Activated naive CD4-positive, alpha-beta T cell treated with anti-CD3 and anti-CD28 coated beads, Interleukin-2, amount 10 ng/mL, durations not matched to agents 7 days and 5 days (primary cell): ENCODE data around the gene FLVCR1.

Source experiments
- CTCF ChIA-PET: fragments of 350-600 bp; sonication (Branson Sonifier 250); formaldehyde crosslinking; loops from one replicate; lab custom pipeline; 2021; ENCODE audit warnings: antibody characterized with exemption; lab: Charles Lee
- DNase-seq: peaks from one replicate; pipeline ENCODE4 v3.0.0-alpha.2; 2020
- H3K27ac Mint-ChIP-seq: one replicate; pipeline ENCODE4 v1.8.0; 2021; ENCODE audit warnings: mild to moderate bottlenecking, moderate library complexity, mixed read lengths
- H3K27me3 Mint-ChIP-seq: one replicate; pipeline ENCODE4 v1.8.0; 2021; ENCODE audit warnings: mild to moderate bottlenecking, mixed read lengths
- H3K36me3 Mint-ChIP-seq: one replicate; pipeline ENCODE4 v1.8.0; 2021; ENCODE audit warnings: mixed read lengths
- H3K4me1 Mint-ChIP-seq: one replicate; pipeline ENCODE4 v1.8.0; 2021; ENCODE audit warnings: mixed read lengths
- H3K4me3 Mint-ChIP-seq: one replicate; pipeline ENCODE4 v1.8.0; 2021; ENCODE audit warnings: mild to moderate bottlenecking, moderate library complexity, mixed read lengths
- H3K9me3 Mint-ChIP-seq: one replicate; pipeline ENCODE4 v1.8.0; 2021; ENCODE audit warnings: mixed read lengths

Gene FLVCR1

DNA sequence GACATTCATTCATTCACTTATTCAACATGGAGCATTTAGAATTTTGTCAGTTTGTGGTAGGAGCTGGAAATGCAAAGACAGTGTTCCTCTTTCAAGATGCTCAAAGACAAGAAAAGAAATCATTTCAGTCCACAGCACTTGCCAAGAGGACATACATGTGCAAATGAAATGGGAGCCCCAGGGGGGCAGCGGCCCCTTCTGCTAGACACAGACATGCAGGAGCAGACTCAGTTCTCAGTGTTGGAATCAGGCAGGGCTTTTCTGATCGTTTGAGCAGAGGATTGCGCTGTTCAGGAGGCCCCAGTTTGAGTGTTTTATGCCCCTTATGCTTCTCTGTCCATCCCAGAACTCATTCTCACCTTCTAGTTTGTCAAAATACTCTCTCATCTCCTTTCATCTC, 56.7 kb downstream of the FLVCR1 start:
- DNase-seq, result no peak
- Mint-ChIP-seq H3K4me1 (no peaks in the 10 kb centered on the region), H3K27me3 (peaks cover 35% of the 10 kb centered on the region), H3K36me3 (no peaks in the 10 kb centered on the region), H3K9me3 (no peaks in the 10 kb centered on the region), H3K4me3 (no peak overlapping the region), H3K27ac (no peak overlapping the region)
- CTCF ChIA-PET, result no interaction called here

DNA sequence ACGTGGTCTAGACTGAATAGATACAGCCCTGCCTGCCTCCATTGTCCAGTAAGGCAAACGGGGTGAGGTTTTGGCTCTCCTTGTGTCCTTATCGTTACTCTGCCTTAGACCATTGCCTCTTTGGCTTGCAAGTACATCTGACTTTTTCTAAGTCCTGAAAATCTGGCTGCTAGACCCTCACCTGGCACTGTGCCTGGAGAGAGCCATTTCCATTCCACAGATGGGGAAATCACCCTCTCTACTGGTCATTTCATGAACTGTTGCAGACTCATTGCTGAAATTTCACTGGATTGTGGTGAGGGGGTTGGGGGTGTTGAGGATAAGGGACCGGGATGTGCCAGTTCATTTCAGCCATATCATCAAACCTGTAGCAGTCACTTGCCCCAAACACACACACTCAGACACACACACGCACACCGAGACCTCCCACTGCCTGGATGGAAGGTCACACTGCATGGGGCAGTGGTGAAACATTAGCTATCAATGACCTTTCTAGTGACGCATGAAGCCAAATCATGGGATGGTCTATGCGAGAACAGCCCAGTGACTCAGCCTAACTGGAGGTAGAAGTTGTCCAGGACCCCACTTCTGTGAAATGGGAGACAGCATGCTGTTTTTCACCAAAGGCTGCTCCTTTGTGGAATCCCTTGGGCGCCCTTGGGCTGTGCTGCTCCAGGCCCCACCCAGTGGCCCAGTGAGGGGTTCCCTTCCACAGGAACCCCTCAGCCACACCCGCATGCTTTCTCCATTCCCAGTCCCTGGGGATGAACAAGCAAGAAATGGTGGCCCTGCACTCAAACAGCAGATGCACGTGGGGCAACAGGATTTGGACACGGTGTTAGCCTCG, 57.4 kb downstream of the FLVCR1 start:
- Mint-ChIP-seq H3K27ac (no peak overlapping the region), H3K36me3 (no peaks in the 10 kb centered on the region), H3K27me3 (peaks cover 39% of the 10 kb centered on the region), H3K9me3 (no peaks in the 10 kb centered on the region), H3K4me1 (no peaks in the 10 kb centered on the region), H3K4me3 (no peak overlapping the region)
- no peak for DNase-seq
- CTCF ChIA-PET, result interaction anchor here (0.6 kb wide), 1 partner anchor 459 kb away, joined by 3 read pairs; no protein-coding TSS in a partner anchor

- H3K9me3 Mint-ChIP-seq, result no peaks in the 10 kb centered on the region
- H3K4me1 Mint-ChIP-seq, result no peaks in the 10 kb centered on the region
- no peaks in the 10 kb centered on the region for H3K36me3 Mint-ChIP-seq
- no peak overlapping the region for H3K4me3 Mint-ChIP-seq
- no peak overlapping the region for H3K27ac Mint-ChIP-seq
- CTCF ChIA-PET, result no interaction called here
- no peak for DNase-seq
- H3K27me3 Mint-ChIP-seq, result peaks cover 49% of the 10 kb centered on the region
Observed at GRCh38 chr1:212916481-212917133, 58.5 kb downstream of the FLVCR1 start.

DNA sequence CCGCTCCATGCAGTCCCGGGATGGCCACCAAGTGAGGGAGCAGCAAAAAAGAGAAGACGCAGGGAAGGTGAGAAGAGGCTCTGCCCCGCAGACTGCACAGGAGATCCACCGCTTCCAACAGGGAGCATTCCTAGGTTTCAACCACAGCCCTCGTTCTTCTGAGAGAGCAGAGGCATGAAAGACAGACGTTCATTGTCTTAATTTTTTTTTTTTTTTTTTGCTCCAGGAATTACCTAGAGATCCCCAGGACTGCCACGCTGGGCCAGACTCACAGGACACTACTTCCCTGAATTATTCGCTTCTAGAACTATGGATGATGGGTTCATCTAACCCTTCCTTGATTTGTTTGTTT, 59.0 kb downstream of the FLVCR1 start:
- no peak for DNase-seq
- Mint-ChIP-seq H3K9me3 (no peaks in the 10 kb centered on the region), H3K27me3 (peaks cover 49% of the 10 kb centered on the region), H3K4me1 (no peaks in the 10 kb centered on the region), H3K4me3 (no peak overlapping the region), H3K36me3 (no peaks in the 10 kb centered on the region), H3K27ac (no peak overlapping the region)
- CTCF ChIA-PET, result interaction anchor here (1.3 kb wide), 1 partner anchor 16 kb away, joined by 3 read pairs; no protein-coding TSS in a partner anchor

GRCh38 chr1:212917858-212918257, 59.8 kb downstream of the FLVCR1 start:
- no peaks in the 10 kb centered on the region for H3K9me3 Mint-ChIP-seq
- CTCF ChIA-PET, result interaction anchor here (1.3 kb wide), 1 partner anchor 15 kb away, joined by 3 read pairs; no protein-coding TSS in a partner anchor
- no peak overlapping the region for H3K4me3 Mint-ChIP-seq
- DNase-seq, result no peak
- peaks cover 49% of the 10 kb centered on the region for H3K27me3 Mint-ChIP-seq
- H3K36me3 Mint-ChIP-seq, result no peaks in the 10 kb centered on the region
- H3K27ac Mint-ChIP-seq, result no peak overlapping the region
- H3K4me1 Mint-ChIP-seq, result no peaks in the 10 kb centered on the region

GRCh38 chr1:212918824-212919223, 60.7 kb downstream of the FLVCR1 start:
- H3K9me3 Mint-ChIP-seq, result no peaks in the 10 kb centered on the region
- CTCF ChIA-PET, result no interaction called here
- H3K27me3 Mint-ChIP-seq, result peaks cover 50% of the 10 kb centered on the region
- no peak for DNase-seq
- no peaks in the 10 kb centered on the region for H3K36me3 Mint-ChIP-seq
- no peak overlapping the region for H3K27ac Mint-ChIP-seq
- H3K4me3 Mint-ChIP-seq, result no peak overlapping the region
- no peaks in the 10 kb centered on the region for H3K4me1 Mint-ChIP-seq

- CTCF ChIA-PET, result interaction anchor here (0.9 to 2.7 kb wide), 2 partner anchors 16 to 74 kb away, joined by 3 to 11 read pairs; no protein-coding TSS in a partner anchor
- Mint-ChIP-seq H3K4me1 (no peaks in the 10 kb centered on the region), H3K4me3 (no peak overlapping the region), H3K36me3 (no peaks in the 10 kb centered on the region), H3K27me3 (peaks cover 60% of the 10 kb centered on the region), H3K27ac (no peak overlapping the region), H3K9me3 (no peaks in the 10 kb centered on the region)
- no peak for DNase-seq
Observed at GRCh38 chr1:212920246-212920645, 62.2 kb downstream of the FLVCR1 start.

DNA sequence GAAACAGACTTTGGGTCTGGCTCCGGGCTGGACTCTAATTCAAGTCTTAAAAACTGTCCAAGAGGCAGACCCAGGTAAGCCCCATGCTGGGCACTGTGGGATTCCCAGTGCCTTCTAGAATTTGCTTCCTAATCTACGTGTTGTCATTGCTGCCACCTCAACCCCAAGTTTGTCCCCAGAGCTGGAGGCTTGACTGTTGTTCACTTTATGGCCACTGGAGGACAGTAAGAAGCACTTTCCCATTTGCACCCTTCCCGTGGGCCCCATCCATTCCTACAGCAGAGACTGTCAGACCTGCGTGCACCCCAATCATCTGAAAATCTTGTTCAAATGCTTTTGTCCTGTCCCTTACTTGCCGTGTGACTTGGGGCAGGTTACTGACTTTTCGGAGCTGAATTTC, 62.8 kb downstream of the FLVCR1 start:
- no peak overlapping the region for H3K4me3 Mint-ChIP-seq
- no peaks in the 10 kb centered on the region for H3K4me1 Mint-ChIP-seq
- H3K9me3 Mint-ChIP-seq, result no peaks in the 10 kb centered on the region
- H3K36me3 Mint-ChIP-seq, result no peaks in the 10 kb centered on the region
- peaks cover 60% of the 10 kb centered on the region for H3K27me3 Mint-ChIP-seq
- DNase-seq, result no peak
- no peak overlapping the region for H3K27ac Mint-ChIP-seq
- CTCF ChIA-PET, result interaction anchor here (0.9 to 2.7 kb wide), 2 partner anchors 15 to 74 kb away, joined by 3 to 11 read pairs; no protein-coding TSS in a partner anchor

GRCh38 chr1:212922016-212922415, 63.9 kb downstream of the FLVCR1 start:
- Mint-ChIP-seq H3K4me1 (no peaks in the 10 kb centered on the region), H3K4me3 (no peak overlapping the region), H3K27me3 (peaks cover 49% of the 10 kb centered on the region), H3K36me3 (no peaks in the 10 kb centered on the region), H3K9me3 (no peaks in the 10 kb centered on the region), H3K27ac (no peak overlapping the region)
- DNase-seq, result no peak
- CTCF ChIA-PET, result interaction anchor here (0.8 to 2.7 kb wide), 3 partner anchors 15 to 73 kb away, joined by 3 to 11 read pairs (median 4); no protein-coding TSS in a partner anchor

DNA sequence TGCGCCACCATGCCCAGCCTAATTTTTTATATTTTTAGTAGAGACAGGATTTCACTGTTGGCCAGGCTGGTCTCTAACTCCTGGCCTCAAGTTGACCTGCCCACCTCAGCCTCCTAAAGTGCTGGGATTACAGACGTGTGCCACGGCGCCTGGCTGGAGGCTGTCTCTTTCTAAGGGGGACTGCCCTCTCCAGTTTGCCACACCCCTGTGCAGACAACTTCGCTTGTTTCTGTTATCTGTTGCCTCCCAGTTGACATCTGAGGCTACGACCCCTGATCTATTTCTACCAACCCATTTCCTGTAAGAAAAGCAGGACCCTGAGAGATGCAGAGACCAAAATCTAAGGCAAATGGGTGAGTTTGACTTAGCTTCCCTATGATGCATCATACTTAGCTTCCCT, 68.3 kb downstream of the FLVCR1 start:
- Mint-ChIP-seq H3K36me3 (no peaks in the 10 kb centered on the region), H3K27me3 (peaks cover 21% of the 10 kb centered on the region), H3K9me3 (no peaks in the 10 kb centered on the region), H3K4me3 (no peak overlapping the region), H3K4me1 (no peaks in the 10 kb centered on the region), H3K27ac (no peak overlapping the region)
- CTCF ChIA-PET, result no interaction called here
- no peak for DNase-seq

- Mint-ChIP-seq H3K27ac (no peak overlapping the region), H3K27me3 (peaks cover 19% of the 10 kb centered on the region)
Observed at GRCh38 chr1:212928323-212929291, 70.5 kb downstream of the FLVCR1 start.

GRCh38 chr1:212930986-212931678, 73.1 kb downstream of the FLVCR1 start:
- Mint-ChIP-seq H3K4me3 (no peak overlapping the region), H3K27me3 (peaks cover 9% of the 10 kb centered on the region), H3K27ac (no peak overlapping the region), H3K9me3 (no peaks in the 10 kb centered on the region), H3K36me3 (no peaks in the 10 kb centered on the region), H3K4me1 (no peaks in the 10 kb centered on the region)
- DNase-seq, result no peak
- CTCF ChIA-PET, result no interaction called here

More at GRCh38 chr1:212928323-212929291, 70.5 kb downstream of the FLVCR1 start:
- Mint-ChIP-seq H3K4me1 (no peaks in the 10 kb centered on the region), H3K9me3 (no peaks in the 10 kb centered on the region), H3K36me3 (no peaks in the 10 kb centered on the region), H3K4me3 (no peak overlapping the region)
- CTCF ChIA-PET, result interaction anchor here (1.0 kb wide), 1 partner anchor 452 kb away, joined by 3 read pairs; no protein-coding TSS in a partner anchor
- no peak for DNase-seq

DNA sequence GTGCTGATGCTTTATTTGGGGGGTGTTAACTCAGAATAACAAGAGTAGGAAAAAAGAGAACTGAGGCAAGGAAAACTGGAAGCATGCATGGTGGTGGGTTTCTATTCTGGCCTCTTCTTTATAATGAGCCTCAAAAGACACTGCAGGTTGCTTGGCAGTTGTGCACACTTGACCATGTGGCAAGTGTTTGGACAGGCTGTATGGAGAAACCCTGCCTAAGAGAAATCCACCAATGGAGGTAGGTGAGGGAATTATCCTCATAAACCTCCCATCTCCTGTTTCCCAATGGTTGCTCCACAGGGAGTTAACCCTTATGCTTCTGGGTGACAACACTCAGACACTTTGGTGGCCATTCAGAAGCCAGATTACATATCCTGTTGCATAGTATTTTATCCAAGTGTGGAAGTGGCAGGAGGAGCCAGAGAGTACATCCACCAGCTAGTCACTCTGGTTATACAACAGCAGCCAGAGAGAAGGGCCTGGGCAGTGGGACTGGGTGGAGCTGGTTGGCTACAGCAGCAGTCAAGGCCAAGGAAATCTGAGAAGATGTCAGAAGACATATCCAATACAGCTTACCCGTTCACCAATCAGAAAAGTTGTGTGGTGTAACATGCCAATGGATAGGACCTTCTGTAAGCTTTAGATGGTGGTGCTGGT, 75.9 kb downstream of the FLVCR1 start:
- no peak overlapping the region for H3K4me3 Mint-ChIP-seq
- CTCF ChIA-PET, result no interaction called here
- H3K27me3 Mint-ChIP-seq, result peaks cover 15% of the 10 kb centered on the region
- no peaks in the 10 kb centered on the region for H3K4me1 Mint-ChIP-seq
- no peak overlapping the region for H3K27ac Mint-ChIP-seq
- H3K36me3 Mint-ChIP-seq, result no peaks in the 10 kb centered on the region
- no peak for DNase-seq
- no peaks in the 10 kb centered on the region for H3K9me3 Mint-ChIP-seq
